GM18505 (cell line): Measurements from ENCODE around the gene CDC25A.

ENCODE experiments used
- ATAC-seq: cut with Tn5 transposase; IDR thresholded peaks from one replicate; pipeline ENCODE4 v1.9.1; 2021; ENCODE audit not compliant: unreplicated experiment
- POLR2A ChIP-seq: IDR thresholded peaks from 4 replicates; pipeline ENCODE4 v1.6.1; 2011; ENCODE audit warnings: borderline replicate concordance; ENCODE audit not compliant: insufficient read depth, insufficient read length; ENCODE audit errors: extremely low read depth

CDC25A gene

GRCh38 chr3:48188266-48189201 lies at the start of gene CDC25A:
CDC25A (minus strand) TSS chr3:48188417; CDS start chr3:48187947, 470 bp downstream.
- peak; percentile 89 for ATAC-seq
- TF ChIP-seq POLR2A, result peak; percentile 69

GRCh38 chr3:48236531-48236930 lies 48.3 kb upstream of the CDC25A start:
- ATAC-seq, result no peak
- no peak for TF ChIP-seq POLR2A

GRCh38 chr3:48233542-48233941 lies 45.3 kb upstream of the CDC25A start:
- no peak for TF ChIP-seq POLR2A
- no peak for ATAC-seq

GRCh38 chr3:48232734-48233133 lies 44.5 kb upstream of the CDC25A start:
- TF ChIP-seq POLR2A, result no peak
- ATAC-seq, result no peak

- TF ChIP-seq POLR2A, result no peak
- no peak for ATAC-seq
Measured at GRCh38 chr3:48232232-48232631, 44.0 kb upstream of the CDC25A start.

- no peak for TF ChIP-seq POLR2A
- ATAC-seq, result no peak
Measured at GRCh38 chr3:48226939-48227338, 38.7 kb upstream of the CDC25A start.

- ATAC-seq, result no peak
- TF ChIP-seq POLR2A, result no peak
Measured at GRCh38 chr3:48225587-48225986, 37.4 kb upstream of the CDC25A start.

- no peak for ATAC-seq
Measured at GRCh38 chr3:48222616-48223513, 34.6 kb upstream of the CDC25A start, which contains the start of gene CAMP. CAMP (plus strand) TSS chr3:48223495; CDS start chr3:48223512, 17 bp downstream.

GRCh38 chr3:48220746-48221145 lies 32.5 kb upstream of the CDC25A start:
- no peak for ATAC-seq
- TF ChIP-seq POLR2A, result no peak

More at GRCh38 chr3:48222616-48223513, 34.6 kb upstream of the CDC25A start, which contains the start of gene CAMP:
- no peak for TF ChIP-seq POLR2A

- no peak for ATAC-seq
- TF ChIP-seq POLR2A, result no peak
Measured at GRCh38 chr3:48219543-48219942, 31.3 kb upstream of the CDC25A start.

GRCh38 chr3:48218537-48218936 lies 30.3 kb upstream of the CDC25A start:
- no peak for TF ChIP-seq POLR2A
- ATAC-seq, result no peak

GRCh38 chr3:48217449-48217848 lies 29.2 kb upstream of the CDC25A start:
- TF ChIP-seq POLR2A, result no peak
- no peak for ATAC-seq

- TF ChIP-seq POLR2A, result no peak
- ATAC-seq, result no peak
Measured at GRCh38 chr3:48215876-48216275, 27.7 kb upstream of the CDC25A start.
